Measurements from ENCODE around the gene TMEM175.

DNA sequence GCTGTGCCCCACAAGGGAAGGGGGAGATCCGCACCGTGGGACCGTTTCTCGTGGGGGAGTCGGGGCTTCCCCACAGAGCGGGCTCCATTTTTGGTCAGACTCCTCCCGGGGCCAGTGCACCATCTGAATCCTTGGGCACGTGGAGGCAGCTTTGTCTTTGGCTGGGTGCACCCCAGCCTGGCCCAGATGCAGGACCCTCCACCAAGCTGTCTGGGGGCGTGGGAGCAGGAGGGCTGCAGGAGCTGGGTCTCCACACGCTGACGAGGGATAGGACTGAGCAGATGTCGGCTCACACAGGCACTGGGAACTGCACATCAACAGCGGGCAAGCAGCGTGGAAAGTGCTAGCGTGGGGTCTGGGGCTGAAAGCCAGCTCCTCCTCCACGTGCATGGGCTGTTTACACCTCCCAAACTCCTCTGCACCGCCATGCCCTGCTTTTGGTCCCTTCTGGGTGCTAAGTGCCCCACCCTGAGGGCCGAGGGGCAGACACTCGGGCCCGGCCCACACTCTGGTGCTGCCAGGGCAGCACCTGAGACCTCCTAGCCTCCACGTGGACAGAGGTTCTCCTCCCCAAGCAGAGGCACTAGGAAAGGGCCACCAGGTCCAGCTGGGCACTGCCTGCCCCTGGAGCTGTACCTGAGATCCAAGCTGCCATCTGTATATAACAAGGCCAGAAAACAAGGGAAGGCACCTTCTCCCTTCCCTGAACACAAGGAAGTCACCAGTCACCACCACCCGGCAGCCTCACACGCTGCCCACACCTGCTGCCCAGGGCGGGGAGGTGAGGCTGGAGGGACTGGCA is 27.3 kb downstream of the TMEM175 start:
- TF ChIP-seq, protein P1, sequence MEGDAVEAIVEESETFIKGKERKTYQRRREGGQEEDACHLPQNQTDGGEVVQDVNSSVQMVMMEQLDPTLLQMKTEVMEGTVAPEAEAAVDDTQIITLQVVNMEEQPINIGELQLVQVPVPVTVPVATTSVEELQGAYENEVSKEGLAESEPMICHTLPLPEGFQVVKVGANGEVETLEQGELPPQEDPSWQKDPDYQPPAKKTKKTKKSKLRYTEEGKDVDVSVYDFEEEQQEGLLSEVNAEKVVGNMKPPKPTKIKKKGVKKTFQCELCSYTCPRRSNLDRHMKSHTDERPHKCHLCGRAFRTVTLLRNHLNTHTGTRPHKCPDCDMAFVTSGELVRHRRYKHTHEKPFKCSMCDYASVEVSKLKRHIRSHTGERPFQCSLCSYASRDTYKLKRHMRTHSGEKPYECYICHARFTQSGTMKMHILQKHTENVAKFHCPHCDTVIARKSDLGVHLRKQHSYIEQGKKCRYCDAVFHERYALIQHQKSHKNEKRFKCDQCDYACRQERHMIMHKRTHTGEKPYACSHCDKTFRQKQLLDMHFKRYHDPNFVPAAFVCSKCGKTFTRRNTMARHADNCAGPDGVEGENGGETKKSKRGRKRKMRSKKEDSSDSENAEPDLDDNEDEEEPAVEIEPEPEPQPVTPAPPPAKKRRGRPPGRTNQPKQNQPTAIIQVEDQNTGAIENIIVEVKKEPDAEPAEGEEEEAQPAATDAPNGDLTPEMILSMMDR (conservative IDR thresholded peaks at IDR 0.05; ENCODE audit: low read length): no peak
- TF ChIP-seq EZH2phosphoT487 (IDR thresholded peaks at IDR 0.05; ENCODE audit: borderline replicate concordance, low read depth, low read length): no peak

Data from OCI-LY7 (cell line).